SK-N-SH treated with all-trans-retinoic acid at 6 μM for 48 hours (cell line): Measurements from ENCODE around the gene GPD1.
A peak's percentile ranks its signal among the peaks of the same experiment; 100 is the strongest.

Source experiments
- ATAC-seq: fragments of 200-7000 bp; cut with Tn5 transposase; 3 replicates; pipeline ENCODE4 v1.9.1; 2020; ENCODE audit warnings: mild to moderate bottlenecking, moderate library complexity
- ARNTL ChIP-seq: fragments of 450-650 bp; formaldehyde crosslinking; IDR thresholded peaks from 2 replicates; pipeline ENCODE4 v1.5.0; 2020; ENCODE audit warnings: low read depth, mild to moderate bottlenecking, moderate library complexity, borderline replicate concordance
- BACH2 ChIP-seq: fragments of 250-450 bp; sonication (Bioruptor Pico); IDR thresholded peaks from 2 replicates; pipeline ENCODE4 v1.9.0; 2021; ENCODE audit warnings: mild to moderate bottlenecking, borderline replicate concordance
- CSDC2 ChIP-seq: fragments of 250-450 bp; sonication (Bioruptor Pico); IDR thresholded peaks from 2 replicates; pipeline ENCODE4 v1.5.0; 2020; ENCODE audit warnings: mild to moderate bottlenecking, moderate library complexity
- CSRNP3 ChIP-seq: fragments of 250-450 bp; sonication (Bioruptor Pico); IDR thresholded peaks from 2 replicates; pipeline ENCODE4 v1.5.1; 2021; ENCODE audit warnings: mild to moderate bottlenecking, moderate library complexity
- ESRRG ChIP-seq: fragments of 250-450 bp; sonication (Bioruptor Pico); IDR thresholded peaks from 2 replicates; pipeline ENCODE4 v1.6.1; 2021; ENCODE audit warnings: mild to moderate bottlenecking
- GLIS3 ChIP-seq: fragments of 250-450 bp; sonication (Bioruptor Pico); IDR thresholded peaks from 2 replicates; pipeline ENCODE4 v1.5.0; 2020; ENCODE audit warnings: mild to moderate bottlenecking, moderate library complexity
- ISL1 ChIP-seq: fragments of 250-450 bp; sonication (Bioruptor Pico); IDR thresholded peaks from 2 replicates; pipeline ENCODE4 v2.1.2; 2022; ENCODE audit warnings: mild to moderate bottlenecking, moderate library complexity
- POU6F1 ChIP-seq: fragments of 250-450 bp; sonication (Bioruptor Pico); IDR thresholded peaks from 2 replicates; pipeline ENCODE4 v1.8.0; 2021; ENCODE audit warnings: low read depth, mild to moderate bottlenecking, moderate library complexity, borderline replicate concordance
- PPARA ChIP-seq: fragments of 250-450 bp; sonication (Bioruptor Pico); IDR thresholded peaks from 2 replicates; pipeline ENCODE4 v1.5.0; 2020; ENCODE audit warnings: mild to moderate bottlenecking, borderline replicate concordance
- RARB ChIP-seq: fragments of 250-450 bp; sonication (Bioruptor Pico); IDR thresholded peaks from 2 replicates; pipeline ENCODE4 v1.8.0; 2021; ENCODE audit warnings: mild to moderate bottlenecking, moderate library complexity
- SNAI2 ChIP-seq: fragments of 250-450 bp; sonication (Bioruptor Pico); IDR thresholded peaks from 2 replicates; pipeline ENCODE4 v1.5.0; 2020; ENCODE audit warnings: mild to moderate bottlenecking, moderate library complexity
- TCF4 ChIP-seq: fragments of 250-450 bp; sonication (Bioruptor Pico); IDR thresholded peaks from 2 replicates; pipeline ENCODE4 v1.8.0; 2021; ENCODE audit warnings: mild to moderate bottlenecking, moderate library complexity, borderline replicate concordance
- TOX ChIP-seq: fragments of 250-450 bp; sonication (Bioruptor Pico); IDR thresholded peaks from 2 replicates; pipeline ENCODE4 v1.8.0; 2021; ENCODE audit warnings: mild to moderate bottlenecking, moderate library complexity, borderline replicate concordance
- ZC3H10 ChIP-seq: fragments of 250-450 bp; sonication (Bioruptor Pico); IDR thresholded peaks from 2 replicates; pipeline ENCODE4 v1.5.1; 2021; ENCODE audit warnings: mild to moderate bottlenecking, moderate library complexity
- ZFP30 ChIP-seq: fragments of 450-650 bp; formaldehyde crosslinking; IDR thresholded peaks from 2 replicates; pipeline ENCODE4 v1.5.0; 2022; ENCODE audit warnings: mild to moderate bottlenecking, moderate library complexity
- ZNF565 ChIP-seq: fragments of 450-650 bp; formaldehyde crosslinking; conservative IDR thresholded peaks from 2 replicates; pipeline ENCODE4 v1.5.0; 2020; ENCODE audit warnings: low read depth, mild to moderate bottlenecking, moderate library complexity
- ZNF70 ChIP-seq: fragments of 450-650 bp; formaldehyde crosslinking; IDR thresholded peaks from 2 replicates; pipeline ENCODE4 v1.5.0; 2020; ENCODE audit warnings: mild to moderate bottlenecking, moderate library complexity
- TF ChIP-seq, protein P1 (sequence below): fragments of 250-450 bp; sonication (Bioruptor Pico); IDR thresholded peaks from 2 replicates; pipeline ENCODE4 v1.8.0; 2020; ENCODE audit warnings: mild to moderate bottlenecking, moderate library complexity, borderline replicate concordance
- TF ChIP-seq, protein P2 (sequence below): fragments of 250-450 bp; sonication (Bioruptor Pico); IDR thresholded peaks from 2 replicates; pipeline ENCODE4 v1.5.0; 2020; ENCODE audit warnings: mild to moderate bottlenecking, moderate library complexity

The GPD1 gene

GRCh38 chr12:50132505-50133135, 28.8 kb downstream of the GPD1 start:
- ATAC-seq: peak; percentile 42; the same call in 1 of the 3 replicates
- no peak for TF ChIP-seq ZFP30 (CRISPR knock-in tag)
- no peak for TF ChIP-seq ISL1
- TF ChIP-seq, protein P1, sequence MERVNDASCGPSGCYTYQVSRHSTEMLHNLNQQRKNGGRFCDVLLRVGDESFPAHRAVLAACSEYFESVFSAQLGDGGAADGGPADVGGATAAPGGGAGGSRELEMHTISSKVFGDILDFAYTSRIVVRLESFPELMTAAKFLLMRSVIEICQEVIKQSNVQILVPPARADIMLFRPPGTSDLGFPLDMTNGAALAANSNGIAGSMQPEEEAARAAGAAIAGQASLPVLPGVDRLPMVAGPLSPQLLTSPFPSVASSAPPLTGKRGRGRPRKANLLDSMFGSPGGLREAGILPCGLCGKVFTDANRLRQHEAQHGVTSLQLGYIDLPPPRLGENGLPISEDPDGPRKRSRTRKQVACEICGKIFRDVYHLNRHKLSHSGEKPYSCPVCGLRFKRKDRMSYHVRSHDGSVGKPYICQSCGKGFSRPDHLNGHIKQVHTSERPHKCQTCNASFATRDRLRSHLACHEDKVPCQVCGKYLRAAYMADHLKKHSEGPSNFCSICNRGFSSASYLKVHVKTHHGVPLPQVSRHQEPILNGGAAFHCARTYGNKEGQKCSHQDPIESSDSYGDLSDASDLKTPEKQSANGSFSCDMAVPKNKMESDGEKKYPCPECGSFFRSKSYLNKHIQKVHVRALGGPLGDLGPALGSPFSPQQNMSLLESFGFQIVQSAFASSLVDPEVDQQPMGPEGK (CRISPR knock-in tag): no peak
- TF ChIP-seq CSRNP3 (CRISPR knock-in tag): no peak
- no peak for TF ChIP-seq RARB
- no peak for TF ChIP-seq SNAI2 (CRISPR knock-in tag)
- no peak for TF ChIP-seq CSDC2 (CRISPR knock-in tag)
- TF ChIP-seq ARNTL (CRISPR knock-in tag): no peak
- no peak for TF ChIP-seq ZC3H10 (CRISPR knock-in tag)
- TF ChIP-seq TOX (CRISPR knock-in tag): no peak
- no peak for TF ChIP-seq ZNF70 (CRISPR knock-in tag)
- TF ChIP-seq, protein P2, sequence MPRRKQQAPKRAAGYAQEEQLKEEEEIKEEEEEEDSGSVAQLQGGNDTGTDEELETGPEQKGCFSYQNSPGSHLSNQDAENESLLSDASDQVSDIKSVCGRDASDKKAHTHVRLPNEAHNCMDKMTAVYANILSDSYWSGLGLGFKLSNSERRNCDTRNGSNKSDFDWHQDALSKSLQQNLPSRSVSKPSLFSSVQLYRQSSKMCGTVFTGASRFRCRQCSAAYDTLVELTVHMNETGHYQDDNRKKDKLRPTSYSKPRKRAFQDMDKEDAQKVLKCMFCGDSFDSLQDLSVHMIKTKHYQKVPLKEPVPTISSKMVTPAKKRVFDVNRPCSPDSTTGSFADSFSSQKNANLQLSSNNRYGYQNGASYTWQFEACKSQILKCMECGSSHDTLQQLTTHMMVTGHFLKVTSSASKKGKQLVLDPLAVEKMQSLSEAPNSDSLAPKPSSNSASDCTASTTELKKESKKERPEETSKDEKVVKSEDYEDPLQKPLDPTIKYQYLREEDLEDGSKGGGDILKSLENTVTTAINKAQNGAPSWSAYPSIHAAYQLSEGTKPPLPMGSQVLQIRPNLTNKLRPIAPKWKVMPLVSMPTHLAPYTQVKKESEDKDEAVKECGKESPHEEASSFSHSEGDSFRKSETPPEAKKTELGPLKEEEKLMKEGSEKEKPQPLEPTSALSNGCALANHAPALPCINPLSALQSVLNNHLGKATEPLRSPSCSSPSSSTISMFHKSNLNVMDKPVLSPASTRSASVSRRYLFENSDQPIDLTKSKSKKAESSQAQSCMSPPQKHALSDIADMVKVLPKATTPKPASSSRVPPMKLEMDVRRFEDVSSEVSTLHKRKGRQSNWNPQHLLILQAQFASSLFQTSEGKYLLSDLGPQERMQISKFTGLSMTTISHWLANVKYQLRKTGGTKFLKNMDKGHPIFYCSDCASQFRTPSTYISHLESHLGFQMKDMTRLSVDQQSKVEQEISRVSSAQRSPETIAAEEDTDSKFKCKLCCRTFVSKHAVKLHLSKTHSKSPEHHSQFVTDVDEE (CRISPR knock-in tag): no peak

DNA sequence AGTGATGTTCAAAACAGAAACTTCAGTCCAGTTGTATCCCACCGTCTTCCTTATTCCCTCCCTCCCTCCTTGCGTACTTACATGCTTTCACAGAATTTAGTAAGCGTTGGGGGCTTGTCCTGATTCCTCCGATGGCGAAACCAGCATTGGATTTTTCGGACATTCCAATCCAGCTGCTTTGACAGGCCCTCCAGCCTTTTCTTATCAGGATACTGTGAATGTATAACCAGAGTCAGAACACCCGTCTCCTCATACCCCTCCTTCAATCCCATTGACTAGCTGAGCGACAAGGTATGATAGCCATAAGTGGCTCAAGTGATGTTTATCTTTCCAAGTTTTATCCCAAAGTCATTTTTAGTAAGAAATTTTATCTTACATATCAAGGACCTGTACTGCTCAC, 39.2 kb downstream of the GPD1 start:
- TF ChIP-seq BACH2 (CRISPR knock-in tag) (no peak), ESRRG (no peak), GLIS3 (CRISPR knock-in tag) (no peak), ZNF565 (CRISPR knock-in tag) (no peak), TCF4 (no peak)
- TF ChIP-seq, protein P1 (CRISPR knock-in tag): no peak
- no peak for ATAC-seq

DNA sequence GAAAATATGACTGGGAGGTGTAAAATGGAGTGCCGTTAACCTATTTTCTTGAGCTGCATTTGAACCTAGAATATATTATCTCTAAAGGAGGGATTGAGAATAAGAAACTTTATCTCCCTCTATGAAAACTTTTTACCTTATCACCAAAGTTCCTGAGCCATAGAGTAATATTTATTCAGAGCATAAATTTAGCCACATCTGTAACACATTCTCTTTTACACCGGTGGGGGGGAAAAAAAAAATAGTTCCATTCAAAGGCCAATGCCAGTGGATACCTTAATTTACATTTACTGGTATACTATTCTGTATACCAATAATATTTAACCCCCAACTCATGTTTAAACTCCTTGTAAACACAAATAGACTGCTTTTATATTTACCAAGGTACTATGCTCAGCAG, 41.6 kb downstream of the GPD1 start:
- no peak for ATAC-seq
- TF ChIP-seq PPARA (CRISPR knock-in tag): no peak
- no peak for TF ChIP-seq ZFP30 (CRISPR knock-in tag)
- no peak for TF ChIP-seq POU6F1 (CRISPR knock-in tag)
- TF ChIP-seq, protein P1 (CRISPR knock-in tag): no peak
- TF ChIP-seq ISL1: no peak
- TF ChIP-seq, protein P2 (CRISPR knock-in tag): no peak
- no peak for TF ChIP-seq TCF4
- no peak for TF ChIP-seq RARB
- TF ChIP-seq ZNF565 (CRISPR knock-in tag): no peak
- TF ChIP-seq TOX (CRISPR knock-in tag): no peak
- TF ChIP-seq ZC3H10 (CRISPR knock-in tag): no peak
- no peak for TF ChIP-seq CSRNP3 (CRISPR knock-in tag)
- TF ChIP-seq ARNTL (CRISPR knock-in tag): no peak
- TF ChIP-seq ZNF70 (CRISPR knock-in tag): no peak
